Right renal pelvis (tissue), 4 donors: ENCODE data around the gene SLC2A6. TPM values are rescaled to one million over a fixed set of nuclear protein-coding genes. Genes with fewer than 3 reads are reported as not detected.

ENCODE experiments used
- DNase-seq, 4 donors: peaks; one replicate each; pipeline ENCODE4 v3.0.0-alpha.2; 2013; ENCODE audit warnings: low read depth in 4 of 4, low spot score in 3 of 4, missing footprints in 1 of 4
- polyA plus RNA-seq, 4 donors: library from polyadenylated mRNA; unstranded; fragments of 120-200 nt; gene quantifications; one replicate each; pipeline ENCODE4 v1.2.1, GENCODE V29; 2013; ENCODE audit not compliant: insufficient read length in 4 of 4

Gene SLC2A6
- polyA plus RNA-seq, 4 donors: 1.1 to 2.3 (median 1.5) TPM

GRCh38 chr9:133443982-133444381, 34.9 kb downstream of the SLC2A6 start:
- DNase-seq: no peak

- no peak for DNase-seq
These were observed 35.7 kb downstream of the SLC2A6 start for GRCh38 chr9:133443248-133443647.

- no peak for DNase-seq
These were observed 37.3 kb downstream of the SLC2A6 start for GRCh38 chr9:133441571-133441970.

GRCh38 chr9:133440874-133441273, 38.0 kb downstream of the SLC2A6 start:
- no peak for DNase-seq

GRCh38 chr9:133439337-133439736, 39.6 kb downstream of the SLC2A6 start:
- DNase-seq: no peak

- no peak for DNase-seq
These were observed 41.0 kb downstream of the SLC2A6 start for GRCh38 chr9:133437753-133438531.

- no peak for DNase-seq
These were observed 42.2 kb downstream of the SLC2A6 start for GRCh38 chr9:133436681-133437080.

GRCh38 chr9:133433351-133433843, 45.5 kb downstream of the SLC2A6 start:
- DNase-seq: no peak

- DNase-seq: no peak
These were observed 48.7 kb downstream of the SLC2A6 start for GRCh38 chr9:133430244-133430643.

GRCh38 chr9:133429641-133430161, 49.2 kb downstream of the SLC2A6 start:
- DNase-seq: peak in 1 of 4 donors; percentile 31

GRCh38 chr9:133429214-133429613, 49.7 kb downstream of the SLC2A6 start:
- no peak for DNase-seq

GRCh38 chr9:133428617-133429101, 50.2 kb downstream of the SLC2A6 start:
- peak in 2 of 4 donors; percentile 20 to 35 for DNase-seq

GRCh38 chr9:133427658-133428348, 51.1 kb downstream of the SLC2A6 start:
- no peak for DNase-seq

- DNase-seq: no peak
These were observed 52.9 kb downstream of the SLC2A6 start for GRCh38 chr9:133426011-133426410.

- DNase-seq: no peak
These were observed 53.8 kb downstream of the SLC2A6 start for GRCh38 chr9:133425049-133425632.

- DNase-seq: no peak
These were observed 54.7 kb downstream of the SLC2A6 start for GRCh38 chr9:133424187-133424586.

- no peak for DNase-seq
These were observed 55.7 kb downstream of the SLC2A6 start for GRCh38 chr9:133423216-133423615.

GRCh38 chr9:133421615-133422542, 57.0 kb downstream of the SLC2A6 start, which contains the start of gene ADAMTS13:
Gene ADAMTS13 (plus strand): TSS chr9:133422367. CDS start chr9:133422444, 77 bp downstream.
- DNase-seq: no peak
